SJCRH30 (cell line): ENCODE data around the gene SPATS2. TPM values are rescaled to one million over a fixed set of nuclear protein-coding genes. Genes with fewer than 3 reads are reported as not detected.

Source experiments
- DNase-seq, 2 experiments: peaks; one replicate each; pipeline ENCODE4 v3.0.0-alpha.2; 2015 to 2020
- H3K27ac ChIP-seq: fragments of 250-450 bp; sonication (Bioruptor Pico); 2 replicates; pipeline ENCODE4 v1.5.1; 2020; ENCODE audit warnings: mild to moderate bottlenecking, moderate library complexity
- H3K27me3 ChIP-seq: fragments of 250-450 bp; sonication (Bioruptor Pico); 2 replicates; pipeline ENCODE4 v1.5.1; 2020; ENCODE audit warnings: mild to moderate bottlenecking, moderate library complexity
- H3K36me3 ChIP-seq: fragments of 250-450 bp; sonication (Bioruptor Pico); 2 replicates; pipeline ENCODE4 v1.5.1; 2020; ENCODE audit warnings: mild to moderate bottlenecking, moderate library complexity
- H3K4me1 ChIP-seq: fragments of 250-450 bp; sonication (Bioruptor Pico); 2 replicates; pipeline ENCODE4 v1.5.1; 2020; ENCODE audit warnings: mild to moderate bottlenecking, moderate library complexity
- H3K4me3 ChIP-seq: fragments of 250-450 bp; sonication (Bioruptor Pico); 2 replicates; pipeline ENCODE4 v1.5.1; 2020; ENCODE audit warnings: mild to moderate bottlenecking, moderate library complexity
- H3K9me3 ChIP-seq: fragments of 250-450 bp; sonication (Bioruptor Pico); replicated peaks from 2 replicates; pipeline ENCODE4 v1.5.1; 2020; ENCODE audit warnings: mild to moderate bottlenecking, moderate library complexity
- total RNA-seq: library from RNA; depleted of rRNA; stranded (reverse); fragments of >200 nt; shearing (Covaris generic); gene quantifications from 2 replicates; pipeline ENCODE4 v1.2.3, GENCODE V29; 2014

SPATS2 gene
- total RNA-seq, 1 experiment from 2014 or later: 72.6 TPM

DNA sequence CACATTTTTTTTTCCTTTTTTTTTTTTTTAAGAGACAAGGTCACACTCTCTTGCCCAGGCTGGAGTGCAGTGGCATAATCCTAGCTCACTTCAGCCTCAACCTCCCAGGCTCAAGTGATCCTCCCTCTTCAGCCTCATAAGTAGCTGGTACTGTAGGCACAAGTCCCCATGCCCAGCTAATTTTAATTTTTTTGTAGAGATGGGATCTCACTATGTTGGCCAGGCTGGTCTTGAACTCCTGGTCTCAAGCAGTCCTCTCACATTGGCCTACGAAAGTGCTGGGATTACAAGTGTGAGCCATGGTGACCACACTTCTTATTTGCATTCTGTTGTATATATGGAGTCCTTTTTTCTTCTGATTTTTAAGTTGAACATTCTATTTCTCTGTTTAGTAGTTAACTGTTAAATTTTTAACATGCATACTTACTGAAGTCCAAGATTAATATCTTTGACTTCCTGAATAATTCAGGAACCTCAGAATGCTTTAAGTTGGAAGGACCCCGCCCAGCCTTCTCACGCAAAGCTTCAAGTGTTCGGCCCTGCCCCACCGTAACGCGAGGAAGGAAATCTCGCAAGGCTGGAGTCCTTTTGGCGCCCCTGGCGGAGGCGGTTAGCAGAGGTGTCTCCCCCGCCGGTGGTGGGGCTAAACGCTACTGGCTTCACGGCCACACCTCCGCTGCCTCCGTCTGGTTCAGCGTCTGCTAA lies 21.6 kb downstream of the SPATS2 start:
- H3K27me3 ChIP-seq: no peaks in the 10 kb centered on the region
- peaks cover 26% of the 10 kb centered on the region for H3K36me3 ChIP-seq
- H3K27ac ChIP-seq: no peak overlapping the region
- 0 out of 2 replicates have a peak, but pooled peaks cover 2% of the 10 kb centered on the region for H3K9me3 ChIP-seq
- no peak for DNase-seq
- no peaks in the 10 kb centered on the region for H3K4me1 ChIP-seq
- H3K4me3 ChIP-seq: no peak overlapping the region

- Histone ChIP-seq H3K4me1 (no peaks in the 10 kb centered on the region), H3K27me3 (no peaks in the 10 kb centered on the region), H3K4me3 (no peak overlapping the region), H3K27ac (no peak overlapping the region), H3K36me3 (peaks cover 25% of the 10 kb centered on the region), H3K9me3 (0 out of 2 replicates have a peak, but pooled peaks cover 2% of the 10 kb centered on the region)
- DNase-seq: no peak
Measured at GRCh38 chr12:49389387-49389703, 22.1 kb downstream of the SPATS2 start.

- Histone ChIP-seq H3K9me3 (no peaks in the 10 kb centered on the region), H3K27me3 (no peaks in the 10 kb centered on the region), H3K27ac (peak overlapping the region; percentile 23; the same call in 1 of the 2 replicates), H3K4me1 (peaks cover 47% of the 10 kb centered on the region), H3K4me3 (no peak overlapping the region), H3K36me3 (peaks cover 8% of the 10 kb centered on the region)
- no peak for DNase-seq
Measured at GRCh38 chr12:49397000-49397399, 29.7 kb downstream of the SPATS2 start.

DNA sequence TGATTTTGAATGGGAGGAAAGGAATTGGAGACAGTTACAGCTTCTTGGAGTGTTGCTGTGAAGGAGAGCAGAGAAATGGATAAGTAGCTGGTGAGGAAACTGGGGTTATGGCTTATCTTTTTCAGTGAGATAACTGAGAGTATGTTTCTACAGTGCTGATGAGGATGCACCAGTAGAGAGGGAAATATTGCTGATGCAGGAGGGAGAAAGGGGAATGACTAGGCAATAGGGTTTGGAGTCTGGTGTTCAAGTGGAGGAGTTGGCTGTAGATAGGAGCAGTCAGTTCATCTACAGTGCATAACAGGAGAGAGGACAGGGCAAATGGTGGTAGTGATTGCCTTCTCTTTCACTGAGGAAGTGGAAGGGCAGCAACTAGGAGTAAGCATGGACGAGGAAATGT lies 33.0 kb downstream of the SPATS2 start:
- peaks cover 80% of the 10 kb centered on the region for H3K4me1 ChIP-seq

GRCh38 chr12:49403971-49404450 lies 36.7 kb downstream of the SPATS2 start:
- peak; percentile 87 to 95 for DNase-seq
- no peaks in the 10 kb centered on the region for H3K27me3 ChIP-seq
- H3K4me3 ChIP-seq: no peak overlapping the region
- peak overlapping the region; percentile 88 for H3K27ac ChIP-seq
- H3K36me3 ChIP-seq: peaks cover 5% of the 10 kb centered on the region
- no peaks in the 10 kb centered on the region for H3K9me3 ChIP-seq
- peaks cover 59% of the 10 kb centered on the region for H3K4me1 ChIP-seq

More for the DNA sequence above, 33.0 kb downstream of the SPATS2 start:
- H3K9me3 ChIP-seq: no peaks in the 10 kb centered on the region
- no peak for DNase-seq
- peaks cover 3% of the 10 kb centered on the region; the same call in 1 of the 2 replicates for H3K36me3 ChIP-seq
- H3K27me3 ChIP-seq: no peaks in the 10 kb centered on the region
- H3K4me3 ChIP-seq: no peak overlapping the region
- H3K27ac ChIP-seq: peak overlapping the region; percentile 36

DNA sequence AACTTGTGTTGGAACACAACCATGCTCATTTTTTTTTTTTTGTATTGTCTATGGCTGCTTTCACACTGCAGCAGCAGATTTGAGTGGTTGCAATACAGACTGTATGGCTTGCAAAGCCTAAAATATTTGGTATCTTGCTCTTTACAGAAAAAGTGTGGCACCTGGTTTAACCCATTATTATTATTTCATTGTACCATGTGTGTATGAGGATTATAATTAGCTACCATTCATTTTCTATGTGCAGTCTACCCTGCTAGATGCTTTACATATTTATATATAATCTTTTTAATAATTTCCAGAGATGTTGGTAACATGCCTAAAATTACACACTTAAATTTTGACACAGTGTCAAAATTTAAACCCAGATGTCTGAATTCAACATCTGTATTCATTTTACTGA lies 37.7 kb downstream of the SPATS2 start:
- Histone ChIP-seq H3K36me3 (peaks cover 5% of the 10 kb centered on the region), H3K4me3 (no peak overlapping the region), H3K27ac (peak overlapping the region; percentile 88), H3K4me1 (peaks cover 53% of the 10 kb centered on the region), H3K9me3 (no peaks in the 10 kb centered on the region), H3K27me3 (no peaks in the 10 kb centered on the region)
- no peak for DNase-seq

DNA sequence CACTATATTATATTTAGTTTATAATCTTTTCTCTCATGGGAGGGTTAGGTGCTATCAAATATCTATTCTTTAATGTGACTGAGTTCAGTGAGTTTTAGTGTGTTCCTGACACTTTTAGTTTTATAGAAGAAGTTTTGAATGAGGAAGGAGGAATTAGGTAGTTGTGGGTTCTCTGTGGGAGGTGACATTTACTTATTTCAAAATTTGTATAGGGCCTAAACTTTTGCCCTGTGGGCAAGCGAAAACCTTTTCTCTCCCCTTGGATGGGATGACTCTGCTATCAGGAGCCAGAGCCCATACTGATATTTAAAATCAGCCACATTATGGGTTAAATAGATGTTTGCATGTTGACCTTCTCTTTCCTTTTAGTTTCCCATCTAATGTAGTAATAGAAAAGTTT lies 43.6 kb downstream of the SPATS2 start:
- Histone ChIP-seq H3K9me3 (no peaks in the 10 kb centered on the region), H3K36me3 (peaks cover 17% of the 10 kb centered on the region), H3K4me1 (peaks cover 7% of the 10 kb centered on the region; the same call in 1 of the 2 replicates), H3K4me3 (no peak overlapping the region), H3K27ac (no peak overlapping the region), H3K27me3 (no peaks in the 10 kb centered on the region)
- no peak for DNase-seq

DNA sequence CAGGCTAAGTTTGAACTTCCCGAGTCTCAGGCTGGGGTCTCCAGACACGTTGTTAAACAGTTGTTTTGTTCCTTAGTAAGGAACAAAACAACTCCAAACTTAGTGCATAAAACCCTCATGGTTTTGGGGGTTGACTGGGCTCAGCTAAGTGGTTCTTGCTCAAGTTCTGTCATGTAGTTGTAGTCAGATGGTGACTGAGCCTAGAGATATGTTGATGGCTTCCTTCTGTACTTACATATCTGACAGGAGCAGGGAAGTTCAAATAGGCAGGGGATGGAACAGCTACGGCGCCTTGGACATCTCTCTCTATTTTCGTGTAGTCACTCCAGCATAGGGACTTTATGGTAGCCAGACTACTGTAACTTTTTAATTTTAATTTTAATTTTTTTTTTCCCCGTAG lies 45.7 kb downstream of the SPATS2 start:
- no peak overlapping the region for H3K27ac ChIP-seq
- no peak for DNase-seq
- H3K4me1 ChIP-seq: peaks cover 7% of the 10 kb centered on the region; the same call in 1 of the 2 replicates
- no peak overlapping the region for H3K4me3 ChIP-seq
- no peaks in the 10 kb centered on the region for H3K27me3 ChIP-seq
- H3K36me3 ChIP-seq: peaks cover 12% of the 10 kb centered on the region; the same call in 1 of the 2 replicates
- H3K9me3 ChIP-seq: no peaks in the 10 kb centered on the region

DNA sequence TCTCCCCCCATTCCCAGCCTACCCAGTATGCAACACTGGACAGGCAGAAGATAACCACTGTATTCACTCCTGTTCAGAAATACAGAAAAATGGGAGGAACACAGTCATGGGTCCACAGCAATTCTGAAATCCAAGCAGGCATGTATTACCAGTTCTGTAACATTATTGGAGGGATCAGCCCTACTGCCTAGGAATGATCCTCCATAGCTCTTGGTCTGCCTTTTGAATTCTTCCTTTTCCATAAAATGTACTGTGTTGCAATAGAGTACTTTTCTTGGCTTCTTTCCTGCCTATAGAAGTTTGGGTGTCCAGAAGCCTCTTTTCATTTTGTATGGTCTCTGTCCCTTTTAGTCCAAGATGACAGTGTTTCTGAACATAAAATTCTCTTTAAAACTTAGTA lies 46.5 kb downstream of the SPATS2 start:
- no peaks in the 10 kb centered on the region for H3K27me3 ChIP-seq
- peaks cover 12% of the 10 kb centered on the region; the same call in 1 of the 2 replicates for H3K36me3 ChIP-seq
- H3K9me3 ChIP-seq: no peaks in the 10 kb centered on the region
- peaks cover 11% of the 10 kb centered on the region for H3K4me1 ChIP-seq
- no peak for DNase-seq
- no peak overlapping the region for H3K27ac ChIP-seq
- no peak overlapping the region for H3K4me3 ChIP-seq

- Histone ChIP-seq H3K36me3 (peaks cover 12% of the 10 kb centered on the region; the same call in 1 of the 2 replicates), H3K4me1 (peaks cover 17% of the 10 kb centered on the region), H3K9me3 (no peaks in the 10 kb centered on the region), H3K27ac (no peak overlapping the region), H3K27me3 (no peaks in the 10 kb centered on the region), H3K4me3 (no peak overlapping the region)
- no peak for DNase-seq
Measured at GRCh38 chr12:49414364-49414763, 47.1 kb downstream of the SPATS2 start.

DNA sequence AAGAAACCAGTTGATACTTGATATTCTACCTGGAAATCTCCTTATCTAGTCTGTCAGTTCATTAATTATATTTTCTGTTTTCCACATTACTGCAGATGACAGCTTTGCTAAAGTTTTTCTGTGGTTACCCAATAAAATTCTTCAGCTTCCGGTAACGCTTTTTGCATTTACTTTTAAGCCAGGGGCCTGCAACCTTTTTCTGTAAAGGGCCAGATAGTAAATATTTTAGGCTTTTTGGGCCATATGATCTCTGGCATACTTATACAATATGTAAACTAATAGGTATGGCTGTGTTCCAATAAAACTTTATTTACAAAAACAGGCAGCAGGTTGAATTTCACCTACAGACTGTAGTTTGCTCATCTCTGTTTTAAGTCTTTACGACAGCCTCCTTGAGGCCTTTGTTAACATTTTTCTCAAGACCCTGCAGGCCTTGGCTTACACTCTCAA lies 48.3 kb downstream of the SPATS2 start:
- H3K4me1 ChIP-seq: peaks cover 23% of the 10 kb centered on the region
- H3K4me3 ChIP-seq: no peak overlapping the region
- no peaks in the 10 kb centered on the region for H3K9me3 ChIP-seq
- no peaks in the 10 kb centered on the region for H3K27me3 ChIP-seq
- H3K27ac ChIP-seq: no peak overlapping the region
- DNase-seq: no peak
- H3K36me3 ChIP-seq: peaks cover 12% of the 10 kb centered on the region; the same call in 1 of the 2 replicates

GRCh38 chr12:49416892-49417291 lies 49.6 kb downstream of the SPATS2 start:
- H3K9me3 ChIP-seq: no peaks in the 10 kb centered on the region
- H3K36me3 ChIP-seq: peaks cover 6% of the 10 kb centered on the region; the same call in 1 of the 2 replicates

DNA sequence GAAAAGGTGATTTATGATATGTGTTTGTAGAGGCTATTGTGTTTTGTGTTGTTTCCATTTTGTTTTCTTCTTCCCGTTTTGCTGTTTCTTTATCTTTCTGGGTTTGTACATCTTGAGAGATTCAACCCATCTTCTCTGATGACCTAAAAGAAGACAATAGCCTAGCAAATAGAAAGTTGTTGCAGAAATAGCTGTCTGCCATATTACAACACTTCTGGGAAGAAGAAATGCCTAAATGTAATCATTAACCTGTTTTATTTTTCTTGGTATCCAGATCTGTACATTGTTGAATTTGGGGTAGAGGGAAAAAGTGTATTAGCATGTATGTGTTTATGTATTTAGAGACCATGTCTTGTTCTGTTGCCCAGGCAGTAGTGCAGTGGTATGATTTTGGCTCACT lies 50.3 kb downstream of the SPATS2 start:
- H3K27me3 ChIP-seq: no peaks in the 10 kb centered on the region
- no peak overlapping the region for H3K27ac ChIP-seq
- DNase-seq: no peak
- no peaks in the 10 kb centered on the region for H3K36me3 ChIP-seq
- peaks cover 23% of the 10 kb centered on the region for H3K4me1 ChIP-seq
- no peaks in the 10 kb centered on the region for H3K9me3 ChIP-seq
- no peak overlapping the region for H3K4me3 ChIP-seq

More at GRCh38 chr12:49416892-49417291, 49.6 kb downstream of the SPATS2 start:
- Histone ChIP-seq H3K4me3 (no peak overlapping the region), H3K27me3 (no peaks in the 10 kb centered on the region), H3K4me1 (peaks cover 23% of the 10 kb centered on the region), H3K27ac (no peak overlapping the region)
- DNase-seq: no peak

DNA sequence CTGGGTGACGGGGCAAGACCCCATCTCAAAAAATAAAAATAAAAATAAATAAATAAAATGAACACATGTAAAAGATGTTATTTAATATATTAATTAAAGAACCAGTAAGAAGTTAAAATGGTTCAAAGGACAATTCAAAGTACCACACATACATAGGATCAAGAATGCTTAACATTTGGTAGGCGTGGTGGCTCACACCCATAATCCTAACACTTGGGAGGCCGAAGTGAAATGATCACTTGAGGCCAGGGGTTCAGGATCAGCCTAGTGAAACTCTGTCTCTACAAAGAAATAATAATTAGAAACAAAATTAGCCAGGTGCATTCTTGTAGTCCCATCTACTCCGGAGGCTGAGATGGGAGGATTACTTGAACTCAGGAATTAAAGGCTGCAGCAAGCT lies 53.3 kb downstream of the SPATS2 start:
- Histone ChIP-seq H3K4me1 (peaks cover 17% of the 10 kb centered on the region), H3K9me3 (no peaks in the 10 kb centered on the region), H3K4me3 (no peak overlapping the region), H3K27ac (no peak overlapping the region), H3K36me3 (peaks cover 5% of the 10 kb centered on the region; the same call in 1 of the 2 replicates), H3K27me3 (no peaks in the 10 kb centered on the region)
- no peak for DNase-seq

- Histone ChIP-seq H3K4me1 (peaks cover 16% of the 10 kb centered on the region), H3K9me3 (no peaks in the 10 kb centered on the region), H3K36me3 (peaks cover 5% of the 10 kb centered on the region; the same call in 1 of the 2 replicates), H3K27ac (no peak overlapping the region), H3K27me3 (no peaks in the 10 kb centered on the region), H3K4me3 (no peak overlapping the region)
- DNase-seq: no peak
Measured at GRCh38 chr12:49422114-49422513, 54.9 kb downstream of the SPATS2 start.
